OCI-LY3 (cell line): ENCODE measurements around the gene LTBP1.

Experiments used
- H2AFZ ChIP-seq: fragments of 200-600, 300-600 bp; shearing (Covaris generic); 2 replicates; pipeline ENCODE4 v1.6.0; 2014; ENCODE audit warnings: antibody characterized with exemption, low read depth, low read length
- H3K27ac ChIP-seq: fragments of 200-600, 300-600 bp; sonication (generic); 2 replicates; pipeline ENCODE4 v1.5.1; 2014; ENCODE audit warnings: mild to moderate bottlenecking, low read length, moderate library complexity, mixed read lengths
- H3K27me3 ChIP-seq: fragments of 200-600, 300-600 bp; sonication (generic); 2 replicates; pipeline ENCODE4 v1.6.1; 2014; ENCODE audit warnings: low read depth, low read length, mixed read lengths
- H3K36me3 ChIP-seq: fragments of 200-600, 300-600 bp; sonication (generic); replicated peaks from 2 replicates; pipeline ENCODE3; 2014; ENCODE audit warnings: low read depth, low read length, mixed read lengths
- H3K4me1 ChIP-seq: fragments of 300-600, 200-600 bp; sonication (generic); 2 replicates; pipeline ENCODE4 v1.6.1; 2014; ENCODE audit warnings: low read length, mixed read lengths
- H3K4me2 ChIP-seq: fragments of 200-600, 300-600 bp; sonication (generic); 2 replicates; pipeline ENCODE4 v1.6.1; 2014; ENCODE audit warnings: low read length, mixed read lengths
- H3K4me3 ChIP-seq: fragments of 300-600, 200-600 bp; sonication (generic); 2 replicates; pipeline ENCODE4 v1.5.1; 2014; ENCODE audit warnings: antibody characterized with exemption, mild to moderate bottlenecking, low read length, moderate library complexity
- H3K79me2 ChIP-seq: fragments of 300-600, 200-600 bp; shearing (Covaris generic); 2 replicates; pipeline ENCODE4 v1.6.1; 2014; ENCODE audit warnings: mild to moderate bottlenecking, low read length, mixed read lengths
- H3K9ac ChIP-seq: fragments of 300-600, 200-600 bp; shearing (Covaris generic); 2 replicates; pipeline ENCODE4 v1.6.0; 2014; ENCODE audit warnings: mild to moderate bottlenecking, low read length, moderate library complexity
- H3K9me3 ChIP-seq: fragments of 200-600, 300-600 bp; shearing (Covaris generic); 2 replicates; pipeline ENCODE4 v1.6.1; 2014; ENCODE audit warnings: low read length, mixed read lengths; ENCODE audit not compliant: insufficient read depth
- H4K20me1 ChIP-seq: fragments of 200-600, 300-600 bp; sonication (generic); 2 replicates; pipeline ENCODE4 v1.6.1; 2016; ENCODE audit warnings: low read length, mixed read lengths; ENCODE audit not compliant: insufficient read depth
- CTCF ChIP-seq: fragments of 200-600, 300-600 bp; sonication (generic); IDR thresholded peaks from 2 replicates; pipeline ENCODE4 v1.5.1; 2014; ENCODE audit warnings: antibody characterized with exemption, low read length, low read depth
- EZH2phosphoT487 ChIP-seq: fragments of 200-600 bp; shearing (Covaris generic); IDR thresholded peaks from 2 replicates; pipeline ENCODE4 v1.6.1; 2018; ENCODE audit warnings: antibody characterized with exemption, mixed run types, low read depth

The LTBP1 gene

DNA sequence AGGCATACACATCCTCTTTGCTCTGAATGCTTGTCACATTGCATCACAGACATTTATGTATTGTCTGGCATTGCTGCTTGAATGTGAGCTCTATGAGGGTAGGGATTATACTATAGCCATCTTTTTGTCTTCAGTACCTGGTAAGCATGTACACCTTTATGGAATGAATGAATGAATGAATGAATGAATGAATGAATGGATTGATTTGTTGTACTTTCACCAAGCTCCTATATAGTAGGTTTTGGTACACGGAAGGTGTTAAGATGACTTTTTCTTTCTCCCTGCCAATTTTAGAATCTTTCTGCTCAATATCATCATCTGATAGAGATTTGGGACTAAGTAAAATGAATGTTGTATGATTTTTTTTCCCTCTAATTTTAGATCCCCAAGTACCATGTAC, 13.5 kb downstream of the LTBP1 start:
- no peaks in the 10 kb centered on the region for H3K9me3 ChIP-seq
- no peaks in the 10 kb centered on the region for H3K27me3 ChIP-seq
- no peaks in the 10 kb centered on the region for H4K20me1 ChIP-seq
- no peak overlapping the region for H3K4me3 ChIP-seq
- H2AFZ ChIP-seq: no peak overlapping the region
- H3K4me1 ChIP-seq: no peaks in the 10 kb centered on the region
- no peaks in the 10 kb centered on the region for H3K36me3 ChIP-seq
- no peak overlapping the region for H3K27ac ChIP-seq
- no peak for TF ChIP-seq CTCF
- TF ChIP-seq EZH2phosphoT487: no peak
- H3K79me2 ChIP-seq: no peaks in the 10 kb centered on the region
- H3K4me2 ChIP-seq: no peak overlapping the region
- H3K9ac ChIP-seq: no peak overlapping the region

GRCh38 chr2:32960647-32961403, 14.1 kb downstream of the LTBP1 start:
- no peak overlapping the region for H3K27ac ChIP-seq
- no peak overlapping the region for H3K4me2 ChIP-seq
- H3K4me3 ChIP-seq: no peak overlapping the region
- no peak overlapping the region for H2AFZ ChIP-seq
- no peaks in the 10 kb centered on the region for H3K4me1 ChIP-seq
- H3K9me3 ChIP-seq: no peaks in the 10 kb centered on the region
- H3K27me3 ChIP-seq: no peaks in the 10 kb centered on the region
- H3K79me2 ChIP-seq: no peaks in the 10 kb centered on the region
- no peaks in the 10 kb centered on the region for H3K36me3 ChIP-seq
- no peak for TF ChIP-seq EZH2phosphoT487
- TF ChIP-seq CTCF: no peak
- no peak overlapping the region for H3K9ac ChIP-seq
- H4K20me1 ChIP-seq: no peaks in the 10 kb centered on the region

DNA sequence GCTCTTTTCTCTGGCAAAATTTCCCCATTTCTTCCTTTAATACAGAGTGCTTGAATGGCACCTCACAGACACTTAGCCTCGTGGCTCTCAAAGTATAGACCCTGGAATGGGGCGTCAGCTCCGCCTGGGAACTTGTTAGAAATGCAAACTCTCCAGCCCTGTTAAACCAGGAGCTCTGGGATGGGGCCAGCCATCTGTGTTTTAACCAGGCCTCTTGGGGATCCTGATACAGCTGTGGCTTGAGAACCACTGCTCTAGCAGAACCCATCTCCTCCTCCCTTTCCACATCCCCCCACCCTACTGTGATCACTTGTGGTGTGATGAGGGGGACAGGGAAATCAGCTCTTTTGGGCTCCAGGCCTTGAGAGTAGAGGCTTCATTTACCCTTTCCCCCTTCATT, 15.9 kb downstream of the LTBP1 start:
- H2AFZ ChIP-seq: no peak overlapping the region
- H3K27me3 ChIP-seq: no peaks in the 10 kb centered on the region
- H3K4me1 ChIP-seq: no peaks in the 10 kb centered on the region
- H3K4me3 ChIP-seq: no peak overlapping the region
- H4K20me1 ChIP-seq: no peaks in the 10 kb centered on the region
- no peaks in the 10 kb centered on the region for H3K9me3 ChIP-seq
- no peak overlapping the region for H3K27ac ChIP-seq
- H3K36me3 ChIP-seq: no peaks in the 10 kb centered on the region
- no peak overlapping the region for H3K4me2 ChIP-seq
- no peak overlapping the region for H3K9ac ChIP-seq
- TF ChIP-seq CTCF (no peak), EZH2phosphoT487 (no peak)
- H3K79me2 ChIP-seq: no peaks in the 10 kb centered on the region

DNA sequence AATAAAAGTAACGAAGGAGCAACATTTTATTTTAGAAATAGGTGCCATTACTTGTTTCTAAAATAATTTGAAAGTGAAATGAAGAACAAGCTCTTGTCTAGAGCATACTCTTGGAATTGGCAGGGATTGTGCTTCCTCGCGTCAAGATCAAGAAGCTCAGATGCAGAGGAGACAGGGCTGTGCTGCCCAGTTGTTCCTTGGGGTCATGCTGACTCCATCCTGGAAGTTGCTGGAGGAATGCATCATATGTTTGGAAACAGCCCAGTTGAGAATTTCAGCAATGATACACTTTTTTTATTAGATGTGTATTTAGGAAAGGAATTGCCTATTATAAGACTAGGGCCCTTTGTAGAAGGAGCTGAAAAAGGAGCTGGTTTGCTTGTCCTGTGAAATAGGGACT, 17.2 kb downstream of the LTBP1 start:
- TF ChIP-seq EZH2phosphoT487 (no peak), CTCF (no peak)

More for the DNA sequence above, 17.2 kb downstream of the LTBP1 start:
- H3K4me1 ChIP-seq: no peaks in the 10 kb centered on the region
- H3K79me2 ChIP-seq: no peaks in the 10 kb centered on the region
- H3K27me3 ChIP-seq: no peaks in the 10 kb centered on the region
- H3K4me2 ChIP-seq: no peak overlapping the region
- H2AFZ ChIP-seq: no peak overlapping the region
- H3K4me3 ChIP-seq: no peak overlapping the region
- H3K9ac ChIP-seq: no peak overlapping the region
- no peaks in the 10 kb centered on the region for H4K20me1 ChIP-seq
- H3K36me3 ChIP-seq: no peaks in the 10 kb centered on the region
- no peak overlapping the region for H3K27ac ChIP-seq
- H3K9me3 ChIP-seq: no peaks in the 10 kb centered on the region
